Astrocyte of the spinal cord (primary cell): Measurements from ENCODE around the gene CDH15.
A peak's percentile ranks its signal among the peaks of the same experiment; 100 is the strongest.

Experiments
- DNase-seq: peaks from one replicate; pipeline ENCODE4 v3.0.0; 2011; ENCODE audit warnings: low read depth, low spot score
- H3K4me3 ChIP-seq: 2 replicates; pipeline ENCODE4 v1.5.1; 2011; ENCODE audit warnings: low read depth, mild to moderate bottlenecking, low read length, moderate library complexity
- CTCF ChIP-seq: IDR thresholded peaks from 2 replicates; pipeline ENCODE4 v1.5.1; 2012; ENCODE audit warnings: low read depth, mild to moderate bottlenecking, low read length, inconsistent platforms
- in situ Hi-C: cut with HindIII; loops from 2 replicates; pipeline ENCODE4 v1.10.0; 2017; ENCODE audit warnings: low sequenced_read_pairs

Gene CDH15

GRCh38 chr16:89202422-89203215 is 31.1 kb downstream of the CDH15 start:
- no peak for DNase-seq
- no peak for TF ChIP-seq CTCF
- in situ Hi-C loops: no loop called here
- H3K4me3 ChIP-seq: no peak overlapping the region

GRCh38 chr16:89207993-89208392 is 36.4 kb downstream of the CDH15 start:
- in situ Hi-C loops: no loop called here
- DNase-seq: no peak
- TF ChIP-seq CTCF: no peak
- H3K4me3 ChIP-seq: no peak overlapping the region

- no peak for TF ChIP-seq CTCF
- in situ Hi-C loops: no loop called here
- no peak for DNase-seq
- H3K4me3 ChIP-seq: no peak overlapping the region
Measured at GRCh38 chr16:89209522-89210044, 38.0 kb downstream of the CDH15 start.

GRCh38 chr16:89210165-89210903 is 38.8 kb downstream of the CDH15 start:
- H3K4me3 ChIP-seq: no peak overlapping the region
- no peak for DNase-seq
- TF ChIP-seq CTCF: no peak
- in situ Hi-C loops: no loop called here

GRCh38 chr16:89210904-89211515 is 39.5 kb downstream of the CDH15 start:
- TF ChIP-seq CTCF: no peak
- in situ Hi-C loops: no loop called here
- no peak overlapping the region for H3K4me3 ChIP-seq
- DNase-seq: no peak

- TF ChIP-seq CTCF: peak; percentile 63
- peak overlapping the region; percentile 88 for H3K4me3 ChIP-seq
- peak; percentile 73 for DNase-seq
- in situ Hi-C loops: no loop called here
Measured at GRCh38 chr16:89216315-89217137, 45.0 kb downstream of the CDH15 start.
